ENCODE results near the gene MYB.

GRCh38 chr6:135212020-135212806, 31.1 kb downstream of the MYB start:
- TF ChIP-seq CTCF (IDR thresholded peaks at IDR 0.05) = no peak
- no peak for TF ChIP-seq POLR2A (IDR thresholded peaks at IDR 0.05)
- TF ChIP-seq EP300 (IDR thresholded peaks at IDR 0.05) = no peak
